GM11168 (cell line): ENCODE data around the gene TNNI3K.

ENCODE experiments used
- in situ Hi-C: fragments of 300-500 bp; cut with MboI; formaldehyde crosslinking; loops from one replicate; pipeline ENCODE4 v1.12.0; 2022; ENCODE audit warnings: low sequenced_read_pairs; ENCODE audit not compliant: unreplicated experiment

TNNI3K gene

GRCh38 chr1:74286414-74286813 is 51.2 kb downstream of the TNNI3K start:
- in situ Hi-C loops = no loop called here

GRCh38 chr1:74314438-74314837 is 79.3 kb downstream of the TNNI3K start:
- in situ Hi-C loops = no loop called here

- in situ Hi-C loops = no loop called here
Observed at GRCh38 chr1:74316302-74316701, 81.1 kb downstream of the TNNI3K start.

- in situ Hi-C loops = no loop called here
Observed at GRCh38 chr1:74317663-74318062, 82.5 kb downstream of the TNNI3K start.

GRCh38 chr1:74323937-74324473 is 88.8 kb downstream of the TNNI3K start:
- in situ Hi-C loops = no loop called here

GRCh38 chr1:74324684-74325448 is 89.7 kb downstream of the TNNI3K start:
- in situ Hi-C loops = no loop called here

- in situ Hi-C loops = no loop called here
Observed at GRCh38 chr1:74328851-74329250, 93.7 kb downstream of the TNNI3K start.

GRCh38 chr1:74333244-74333643 is 98.1 kb downstream of the TNNI3K start:
- in situ Hi-C loops = no loop called here

- in situ Hi-C loops = no loop called here
Observed at GRCh38 chr1:74334147-74334546, 99.0 kb downstream of the TNNI3K start.

- in situ Hi-C loops = no loop called here
Observed at GRCh38 chr1:74340656-74341055, 105.5 kb downstream of the TNNI3K start.

GRCh38 chr1:74341702-74342339 is 106.6 kb downstream of the TNNI3K start:
- in situ Hi-C loops = no loop called here

- in situ Hi-C loops = no loop called here
Observed at GRCh38 chr1:74343216-74343615, 108.0 kb downstream of the TNNI3K start.

GRCh38 chr1:74344387-74344786 is 109.2 kb downstream of the TNNI3K start:
- in situ Hi-C loops = no loop called here

- in situ Hi-C loops = no loop called here
Observed at GRCh38 chr1:74356493-74356892, 121.3 kb downstream of the TNNI3K start.

GRCh38 chr1:74357150-74357549 is 122.0 kb downstream of the TNNI3K start:
- in situ Hi-C loops = no loop called here

GRCh38 chr1:74357756-74358155 is 122.6 kb downstream of the TNNI3K start:
- in situ Hi-C loops = no loop called here

- in situ Hi-C loops = no loop called here
Observed at GRCh38 chr1:74362691-74363090, 127.5 kb downstream of the TNNI3K start.

- in situ Hi-C loops = no loop called here
Observed at GRCh38 chr1:74363220-74363619, 128.0 kb downstream of the TNNI3K start.

- in situ Hi-C loops = no loop called here
Observed at GRCh38 chr1:74367175-74367813, 132.1 kb downstream of the TNNI3K start.

GRCh38 chr1:74368335-74368734 is 133.1 kb downstream of the TNNI3K start:
- in situ Hi-C loops = no loop called here

- in situ Hi-C loops = no loop called here
Observed at GRCh38 chr1:74375376-74375775, 140.2 kb downstream of the TNNI3K start.
